ENCODE results near the gene WNT16.
"Not testable (repeated sequence)": the region's sequence is repeated elsewhere in the genome, so short reads cannot be mapped to it uniquely, and the experiment has no call there.

The WNT16 gene

GRCh38 chr7:121328508-121329190 is at the start of gene WNT16:
TSS of gene WNT16 (plus strand) at chr7:121329000. CDS start at chr7:121329293, 293 bp downstream.
- no peak for FAIRE-seq

GRCh38 chr7:121279060-121279620 is 49.7 kb upstream of the WNT16 start:
- no peak for FAIRE-seq

- no peak for FAIRE-seq
Observed at GRCh38 chr7:121279822-121280221, 49.0 kb upstream of the WNT16 start.

- no peak for FAIRE-seq
Observed at GRCh38 chr7:121280656-121281055, 48.1 kb upstream of the WNT16 start.

GRCh38 chr7:121282129-121282528 is 46.7 kb upstream of the WNT16 start:
- FAIRE-seq: no peak

- no peak for FAIRE-seq
Observed at GRCh38 chr7:121285066-121285667, 43.6 kb upstream of the WNT16 start.

- FAIRE-seq: no peak
Observed at GRCh38 chr7:121286186-121286585, 42.6 kb upstream of the WNT16 start.

GRCh38 chr7:121286742-121287734 is 41.8 kb upstream of the WNT16 start:
- FAIRE-seq: no peak

GRCh38 chr7:121288894-121289293 is 39.9 kb upstream of the WNT16 start:
- FAIRE-seq: no peak

GRCh38 chr7:121289930-121290329 is 38.9 kb upstream of the WNT16 start:
- not testable (repeated sequence) for FAIRE-seq

- FAIRE-seq: no peak
Observed at GRCh38 chr7:121294448-121294992, 34.3 kb upstream of the WNT16 start.

- FAIRE-seq: no peak
Observed at GRCh38 chr7:121297843-121298242, 31.0 kb upstream of the WNT16 start.

- FAIRE-seq: no peak
Observed at GRCh38 chr7:121298831-121299239, 30.0 kb upstream of the WNT16 start.

GRCh38 chr7:121300685-121301420 is 27.9 kb upstream of the WNT16 start:
- FAIRE-seq: no peak

- FAIRE-seq: no peak
Observed at GRCh38 chr7:121301446-121302213, 27.2 kb upstream of the WNT16 start.

- no peak for FAIRE-seq
Observed at GRCh38 chr7:121302214-121302745, 26.5 kb upstream of the WNT16 start.

GRCh38 chr7:121303422-121304101 is 25.2 kb upstream of the WNT16 start:
- no peak for FAIRE-seq

- FAIRE-seq: no peak
Observed at GRCh38 chr7:121304102-121304658, 24.6 kb upstream of the WNT16 start.

GRCh38 chr7:121305109-121305508 is 23.7 kb upstream of the WNT16 start:
- no peak for FAIRE-seq

- no peak for FAIRE-seq
Observed at GRCh38 chr7:121306565-121306964, 22.2 kb upstream of the WNT16 start.

Data from A204.1 (cell line).